Stimulated activated CD8-positive, alpha-beta memory T cell treated with anti-CD3 and anti-CD28 coated beads, Interleukin-2, amount 100 ng/mL, for 1 hour (primary cell): ENCODE results near the gene OR10J4.
"Not testable (repeated sequence)": the region's sequence is repeated elsewhere in the genome, so short reads cannot be mapped to it uniquely, and the experiment has no call there.

Experiments used
- DNase-seq, 2 donors: peaks; one replicate each; pipeline ENCODE4 v3.0.0-alpha.2; 2020; ENCODE audit warnings: low read depth in 2 of 2

Gene OR10J4

DNA sequence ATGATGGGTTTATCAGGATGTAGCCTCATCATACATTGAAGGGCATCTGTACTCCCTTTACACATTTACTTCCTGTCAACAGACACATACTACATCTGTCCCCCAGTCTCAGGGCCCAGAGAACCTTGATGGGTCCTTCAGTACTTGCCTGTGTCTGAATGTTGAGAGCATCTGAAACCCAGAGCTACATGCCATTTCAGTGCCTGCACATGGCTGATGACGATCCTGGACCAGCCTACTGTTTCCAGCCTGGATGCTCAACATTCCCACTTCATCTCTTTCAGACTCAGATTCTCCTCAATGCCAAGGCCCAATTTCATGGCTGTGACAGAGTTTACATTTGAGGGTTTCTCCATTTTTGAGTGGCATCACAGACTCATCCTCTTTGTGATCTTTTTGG lies at the start of gene OR10J4:
Gene OR10J4 (plus strand): TSS at position 301 of the 400 bp plus-strand sequence.
- DNase-seq = no peak

DNA sequence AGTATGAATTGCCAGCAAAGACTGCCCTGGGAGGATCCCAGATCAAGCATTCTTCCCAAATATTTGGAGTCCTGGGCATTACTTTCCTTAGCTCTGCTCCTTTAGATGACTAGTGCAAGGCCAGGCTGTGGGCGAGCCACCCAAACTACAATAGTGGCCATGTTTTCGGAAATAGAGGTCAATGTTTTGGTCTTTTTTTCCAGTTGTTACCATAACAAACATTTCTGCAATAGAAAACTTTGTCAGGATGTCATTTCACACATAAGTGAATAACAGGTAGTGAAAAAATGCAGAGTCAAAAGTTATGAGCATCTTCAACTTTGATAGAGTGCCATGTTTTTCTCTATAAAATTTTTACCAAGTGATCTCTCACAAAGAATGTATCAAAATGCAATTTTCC lies 25.2 kb upstream of the OR10J4 start:
- DNase-seq = no peak

DNA sequence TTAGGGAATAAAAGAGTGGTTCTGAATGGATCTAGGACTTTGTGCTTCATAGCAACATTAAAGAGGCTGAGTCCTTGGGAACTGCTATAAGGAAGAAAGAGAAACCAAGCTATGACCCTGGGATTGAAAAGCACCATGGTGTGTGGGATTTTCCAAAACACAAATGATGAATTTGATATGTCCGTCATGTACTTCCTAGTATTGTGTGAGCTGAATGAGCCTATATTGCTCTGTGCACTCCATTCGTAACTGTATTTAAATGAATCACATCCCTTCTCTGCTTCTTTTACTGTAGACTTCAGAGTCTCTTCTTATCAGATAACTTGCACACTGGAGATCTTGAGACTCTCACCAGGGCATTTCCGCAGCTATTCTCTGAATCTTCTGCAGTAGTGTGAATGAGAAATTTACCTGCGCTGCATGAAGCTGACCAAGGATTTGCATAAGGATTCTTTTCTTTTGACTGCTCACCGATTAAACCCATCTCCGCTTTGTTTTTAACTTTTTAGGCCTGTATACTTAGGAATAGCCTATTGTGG lies 23.1 kb upstream of the OR10J4 start:
- no peak for DNase-seq

DNA sequence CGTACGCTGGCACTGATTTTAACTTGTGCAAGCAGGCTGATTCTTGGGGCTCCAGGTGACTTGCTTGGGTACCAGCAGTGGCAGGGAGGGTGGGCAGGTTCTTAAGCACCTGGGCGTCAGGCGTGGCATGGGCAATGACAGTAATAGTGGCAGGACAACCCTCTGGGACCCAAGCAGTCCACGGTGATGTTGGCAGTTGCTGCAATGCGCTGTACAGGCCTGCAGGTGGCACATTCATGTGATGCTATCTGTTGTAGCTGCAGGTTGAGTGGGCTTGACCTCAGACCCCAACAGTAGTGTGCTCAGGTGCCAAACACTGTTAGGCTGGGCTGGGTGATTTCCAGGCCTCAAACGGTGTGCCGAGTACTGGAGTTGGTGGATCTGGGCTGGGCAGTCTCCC lies 10.2 kb upstream of the OR10J4 start:
- DNase-seq = no peak

DNA sequence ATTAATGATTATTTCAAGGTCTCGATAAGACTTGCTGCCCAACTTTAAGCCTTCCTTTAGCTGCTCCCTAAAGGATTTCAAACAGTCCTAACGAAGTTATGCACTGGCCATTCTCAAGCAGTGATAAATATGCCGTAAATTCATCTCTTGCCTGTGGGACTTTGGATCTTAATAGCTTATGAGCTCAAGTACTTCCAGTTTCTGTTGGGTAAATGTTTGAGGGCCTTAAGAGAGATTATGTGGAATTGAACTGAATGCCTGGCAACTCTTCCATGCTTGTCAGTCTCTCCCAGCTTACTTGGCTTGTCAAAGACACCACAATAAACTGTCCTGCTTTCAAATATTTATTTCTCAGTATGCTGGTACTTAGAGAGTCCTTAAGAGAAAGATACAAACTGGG lies 3.5 kb upstream of the OR10J4 start:
- DNase-seq = no peak

DNA sequence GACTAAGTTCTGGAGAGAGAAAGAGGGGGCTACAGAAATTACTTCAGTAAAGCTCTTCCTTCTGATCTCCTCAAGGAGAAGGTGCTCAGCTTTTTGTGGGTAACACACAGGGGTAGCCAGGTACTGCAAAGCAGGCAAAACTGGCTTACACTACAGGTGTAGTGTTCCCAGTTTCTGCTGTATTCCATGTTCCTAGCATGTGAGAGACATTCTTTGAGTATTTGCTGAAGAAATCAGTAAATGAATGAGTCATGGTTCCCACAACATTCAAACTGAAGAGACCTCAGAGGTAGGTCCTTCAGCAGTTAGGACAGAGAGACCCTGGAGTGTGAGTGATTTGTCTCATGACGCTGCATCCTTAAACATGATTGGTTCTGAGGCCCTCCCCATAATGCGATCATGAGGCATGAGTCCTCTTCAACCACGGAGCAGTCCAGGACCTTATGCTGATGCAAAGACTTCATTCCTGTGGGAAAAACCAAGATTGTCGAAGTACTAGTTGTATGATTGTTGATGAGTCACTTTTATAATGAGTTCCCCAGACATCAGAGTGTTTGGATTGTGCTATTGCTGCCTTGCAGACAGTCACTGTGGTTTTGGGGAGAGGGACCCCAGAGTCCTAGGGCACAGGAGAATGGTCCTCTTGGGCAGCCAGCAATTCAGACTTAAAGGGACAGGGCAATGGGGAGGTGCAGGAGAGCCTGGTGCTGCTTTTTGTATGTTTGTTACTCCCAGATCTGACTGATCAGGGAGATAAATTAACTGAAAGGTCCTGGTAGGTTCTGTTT lies 2.7 kb upstream of the OR10J4 start:
- no peak for DNase-seq

DNA sequence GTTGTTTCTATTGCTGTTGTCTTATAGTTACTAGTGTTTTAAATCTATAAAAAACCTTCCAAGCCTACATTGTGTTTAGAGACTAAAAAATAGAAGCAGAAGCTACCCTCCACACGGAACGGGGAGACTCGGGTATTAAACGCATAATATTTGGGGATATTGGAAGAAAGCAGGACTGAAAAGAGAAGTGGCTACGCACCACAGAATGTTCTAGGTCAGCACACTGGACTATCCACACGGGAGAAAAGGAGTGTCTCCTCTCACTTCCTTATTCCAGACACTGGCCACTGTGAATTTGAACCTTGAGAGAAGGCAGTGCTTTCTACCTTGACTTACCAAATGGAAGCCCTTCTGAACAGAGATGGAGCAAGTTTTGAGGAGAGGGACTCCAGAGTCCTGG lies 1.0 kb upstream of the OR10J4 start:
- no peak for DNase-seq

DNA sequence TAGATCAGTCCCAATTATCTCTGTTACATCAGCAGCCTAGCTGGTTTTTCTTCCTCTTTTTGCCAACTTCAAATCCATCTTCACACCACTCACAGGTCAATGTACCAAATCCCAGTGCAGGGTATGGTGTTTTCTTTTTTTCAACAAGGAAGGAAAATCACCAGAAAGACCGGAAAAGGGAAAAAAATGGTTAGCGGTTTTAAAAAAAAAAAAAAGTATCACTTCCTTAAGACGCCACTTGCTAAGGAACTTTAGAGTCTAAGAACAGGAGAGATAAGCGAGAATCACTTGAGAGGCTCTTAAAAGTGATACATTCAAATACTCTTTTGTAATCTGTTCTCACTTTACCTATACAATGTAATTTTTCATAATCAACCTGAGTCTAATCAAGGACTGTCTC lies 4.5 kb downstream of the OR10J4 start:
- DNase-seq = no peak

DNA sequence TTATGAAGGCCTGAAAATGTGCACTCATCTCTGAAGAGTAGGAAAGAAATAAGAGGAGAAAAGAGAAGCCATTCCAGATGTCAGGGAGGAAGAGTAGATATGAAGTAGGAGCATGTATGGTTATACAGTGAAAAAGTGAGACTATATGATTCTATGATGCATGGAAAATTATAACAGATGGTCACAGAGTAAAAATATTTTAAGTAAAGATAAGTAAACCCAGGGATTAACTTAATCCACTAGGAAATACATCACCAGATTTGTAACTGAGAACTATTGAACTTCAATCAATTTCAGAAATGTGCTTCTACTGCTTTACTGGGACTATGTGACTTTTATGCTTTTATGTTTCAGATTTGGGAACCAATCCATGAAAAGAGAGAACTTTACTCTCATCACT lies 7.4 kb downstream of the OR10J4 start, which contains the start of gene OR10J1:
Gene OR10J1 (plus strand): TSS at position 301 of the 400 bp plus-strand sequence. CDS start 70 bp downstream, at position 371.
- DNase-seq = no peak

DNA sequence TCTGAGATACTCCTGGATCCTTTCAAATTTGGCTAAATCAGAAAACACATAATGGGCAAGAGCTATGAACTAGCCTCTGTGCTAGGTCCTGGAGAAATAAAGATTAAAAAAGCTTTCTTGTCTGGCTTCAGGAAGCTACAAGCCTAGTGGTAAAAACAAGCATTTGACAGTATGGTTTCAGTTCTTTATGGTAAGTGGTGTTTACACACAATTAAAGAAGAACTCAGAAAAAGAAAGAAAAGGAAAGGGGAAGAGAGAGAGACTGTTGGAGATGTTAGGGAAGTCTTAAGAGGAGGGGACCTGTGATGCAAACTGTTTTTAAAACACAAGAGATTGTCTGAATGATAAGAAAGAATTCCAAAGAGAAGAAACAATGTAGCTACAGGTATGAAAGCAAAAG lies 9.4 kb downstream of the OR10J4 start:
- no peak for DNase-seq

DNA sequence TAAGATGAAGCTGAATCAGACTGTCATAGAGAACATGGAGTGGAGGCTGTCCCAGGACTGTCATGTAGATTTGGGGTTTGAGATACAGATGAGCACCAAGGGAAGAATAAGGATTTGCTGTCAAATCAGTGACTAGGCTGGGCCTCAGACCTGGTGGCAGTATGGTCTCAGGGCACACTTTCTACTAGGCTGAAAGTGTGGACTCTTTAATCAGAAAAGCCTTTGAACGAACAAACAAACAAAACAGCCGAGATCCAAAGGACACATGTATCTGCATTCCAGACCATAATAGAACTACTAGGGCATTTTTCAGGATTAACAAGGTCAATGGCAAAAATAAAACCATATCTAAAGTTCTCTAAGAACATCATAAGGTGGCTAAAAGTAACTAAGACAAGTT lies 10.4 kb downstream of the OR10J4 start:
- no peak for DNase-seq

DNA sequence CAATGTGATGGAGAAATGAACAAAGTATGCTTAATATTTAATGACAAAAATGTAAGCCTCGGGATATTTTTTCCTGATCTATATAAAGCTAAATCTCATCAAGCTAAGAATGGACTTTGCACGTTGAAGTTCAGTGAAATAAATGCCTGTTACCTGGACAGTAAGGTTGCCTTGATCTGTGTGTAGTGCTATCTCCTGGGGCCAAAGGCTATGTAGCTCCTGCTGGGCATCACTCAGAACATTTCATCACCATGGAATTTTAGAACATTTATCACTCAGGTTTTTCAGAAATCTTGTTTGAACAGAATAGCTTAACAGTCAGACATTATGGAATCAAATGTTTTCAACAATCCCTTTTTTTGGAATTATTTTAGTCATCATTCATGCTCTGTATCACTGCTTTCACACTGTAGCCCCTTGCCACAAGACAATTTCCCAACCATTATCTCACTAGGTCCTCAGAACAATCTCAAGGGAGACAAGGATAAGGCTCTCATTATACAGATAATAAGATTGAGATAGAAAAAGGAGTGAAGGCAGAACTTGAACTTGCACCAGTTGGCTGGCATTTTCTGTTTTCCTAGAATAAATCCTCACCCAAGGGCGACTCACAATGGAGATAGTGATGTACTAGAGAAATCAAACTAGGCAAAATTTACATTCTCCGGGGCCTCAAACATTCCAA lies 11.2 kb downstream of the OR10J4 start:
- DNase-seq = no peak

DNA sequence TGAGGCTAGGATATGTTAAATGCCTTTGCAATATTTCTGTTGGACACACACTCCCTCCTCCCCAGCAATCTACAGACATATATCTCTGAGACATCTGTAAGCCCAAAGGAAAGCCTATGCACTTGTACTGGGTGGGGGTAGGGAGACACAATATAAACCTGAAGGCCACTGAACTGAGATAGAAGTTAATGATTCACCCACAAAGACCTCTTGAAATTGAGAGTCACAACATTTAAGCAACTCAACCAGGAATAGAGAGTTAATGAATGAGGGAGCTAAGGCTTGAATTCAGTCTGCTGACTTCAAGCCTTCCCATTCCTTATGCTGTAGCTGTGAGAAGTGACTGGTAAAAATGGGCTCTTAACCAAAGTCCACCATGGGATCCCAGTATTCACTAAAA lies 12.5 kb downstream of the OR10J4 start:
- no peak for DNase-seq

DNA sequence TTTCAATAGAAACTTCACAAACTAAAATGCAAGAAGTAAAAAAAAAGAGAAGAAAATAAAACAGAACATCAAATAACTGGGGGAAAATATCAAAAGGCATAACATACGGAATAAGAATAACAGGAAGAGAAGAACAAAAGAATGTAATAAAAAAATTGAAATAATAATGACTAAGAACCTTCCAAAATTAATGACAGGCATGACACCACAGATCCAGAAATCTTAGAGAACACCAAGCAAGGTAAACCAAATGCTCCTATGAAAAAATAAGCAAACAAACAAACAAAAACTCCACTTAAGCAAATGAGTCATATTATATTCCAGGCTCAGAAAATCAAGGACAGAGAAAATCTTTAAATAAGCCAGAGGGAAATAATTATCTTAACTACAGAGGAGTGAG lies 16.2 kb downstream of the OR10J4 start:
- DNase-seq = no peak

DNA sequence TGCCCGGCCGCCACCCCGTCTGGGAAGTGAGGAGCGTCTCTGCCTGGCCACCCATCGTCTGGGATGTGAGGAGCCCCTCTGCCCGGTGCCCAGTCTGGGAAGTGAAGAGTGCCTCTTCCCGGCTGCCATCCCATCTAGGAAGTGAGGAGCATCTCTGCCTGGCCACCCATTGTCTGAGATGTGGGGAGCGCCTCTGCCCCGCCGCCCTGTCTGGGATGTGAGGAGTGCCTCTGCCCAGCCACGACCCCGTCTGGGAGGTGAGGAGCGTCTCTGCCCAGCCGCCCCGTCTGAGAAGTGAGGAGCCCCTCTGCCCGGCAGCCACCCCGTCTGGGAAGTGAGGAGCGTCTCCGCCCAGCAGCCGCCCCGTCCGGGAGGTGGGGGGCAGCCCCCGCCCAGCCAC lies 17.6 kb downstream of the OR10J4 start:
- DNase-seq = not testable (repeated sequence)

DNA sequence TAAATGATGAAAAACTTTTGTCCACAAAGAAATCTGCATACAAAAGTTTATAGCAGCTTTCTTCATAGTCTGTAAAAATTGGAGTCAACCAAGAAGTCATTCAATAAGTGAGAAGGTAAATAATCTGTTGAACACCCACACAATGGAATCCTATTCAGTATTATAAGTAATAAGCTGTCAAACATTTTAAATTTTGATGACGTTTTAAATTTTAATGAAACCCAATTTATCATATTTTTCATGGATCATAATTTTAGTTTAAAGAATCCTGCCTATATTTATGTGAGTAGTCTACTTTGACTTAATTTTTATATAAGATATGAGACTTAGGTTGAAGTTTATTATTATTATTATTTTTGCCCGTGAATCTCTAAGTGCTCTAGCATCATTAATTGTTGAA lies 27.5 kb downstream of the OR10J4 start:
- no peak for DNase-seq

DNA sequence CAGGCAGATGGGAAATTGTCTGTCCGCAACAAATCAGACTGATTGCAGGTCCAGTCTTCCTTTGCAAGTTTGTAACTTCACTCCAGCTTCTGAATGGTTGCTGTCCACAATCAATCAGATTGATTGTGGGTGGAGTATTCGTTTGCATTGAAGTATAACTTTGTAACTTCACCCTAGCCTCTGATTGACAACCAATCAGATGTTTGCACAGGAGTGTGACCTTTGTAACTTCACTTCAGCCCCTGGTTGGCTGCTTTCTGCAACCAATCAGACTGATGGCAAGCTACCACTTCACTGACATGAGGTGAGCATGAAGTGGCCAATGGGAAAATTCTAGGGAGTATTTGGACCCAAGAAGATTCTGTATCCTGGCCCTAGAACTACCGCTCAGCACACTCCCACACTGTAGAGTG lies 33.2 kb downstream of the OR10J4 start:
- DNase-seq = no peak

DNA sequence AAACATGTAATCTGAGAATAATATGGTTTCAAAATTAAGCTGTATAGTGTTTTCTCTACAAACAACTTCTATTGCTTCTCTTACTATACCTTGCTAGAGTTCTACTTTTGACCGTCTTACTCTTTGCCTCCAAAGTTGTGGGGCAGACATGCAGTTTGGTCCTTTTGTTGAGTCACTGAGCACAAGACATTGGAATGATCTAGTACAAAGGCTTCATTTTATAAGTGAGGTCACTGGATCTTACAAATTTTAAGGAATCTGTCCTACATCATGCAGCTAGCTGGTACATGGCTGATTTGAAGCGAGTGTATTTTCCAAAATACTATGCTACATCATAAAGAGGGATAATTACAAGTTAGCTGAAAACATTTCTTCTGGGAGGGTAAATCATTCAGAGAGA lies 36.3 kb downstream of the OR10J4 start:
- DNase-seq = no peak

DNA sequence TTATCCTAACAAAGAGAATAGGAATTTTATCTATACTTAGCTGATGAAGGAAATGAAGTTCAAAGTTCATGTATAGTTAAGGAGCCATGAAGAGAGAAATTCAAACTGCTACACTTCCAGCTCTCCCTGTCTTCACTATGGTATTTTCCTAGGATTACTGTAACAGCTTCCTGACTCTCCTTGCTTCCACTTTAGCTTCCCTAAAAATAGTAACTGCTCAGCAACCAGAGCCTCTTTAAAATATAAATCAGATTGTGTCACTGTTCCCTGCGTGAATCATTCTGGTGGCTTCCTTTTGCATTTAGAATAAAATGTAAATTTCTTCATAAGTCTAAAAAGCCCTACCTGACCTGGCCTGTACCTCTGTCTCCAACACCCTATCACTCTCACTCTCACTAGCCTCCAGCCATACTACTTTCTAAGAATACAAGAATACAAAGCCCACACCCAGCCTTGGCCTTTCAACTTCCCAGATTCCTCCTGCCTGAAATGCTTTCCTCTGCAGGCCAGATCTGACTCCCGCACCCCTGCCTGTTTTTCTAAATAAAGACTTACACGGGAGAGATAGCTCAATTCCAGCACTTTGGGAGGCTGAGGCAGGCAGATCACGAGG lies 38.0 kb downstream of the OR10J4 start:
- DNase-seq = no peak

DNA sequence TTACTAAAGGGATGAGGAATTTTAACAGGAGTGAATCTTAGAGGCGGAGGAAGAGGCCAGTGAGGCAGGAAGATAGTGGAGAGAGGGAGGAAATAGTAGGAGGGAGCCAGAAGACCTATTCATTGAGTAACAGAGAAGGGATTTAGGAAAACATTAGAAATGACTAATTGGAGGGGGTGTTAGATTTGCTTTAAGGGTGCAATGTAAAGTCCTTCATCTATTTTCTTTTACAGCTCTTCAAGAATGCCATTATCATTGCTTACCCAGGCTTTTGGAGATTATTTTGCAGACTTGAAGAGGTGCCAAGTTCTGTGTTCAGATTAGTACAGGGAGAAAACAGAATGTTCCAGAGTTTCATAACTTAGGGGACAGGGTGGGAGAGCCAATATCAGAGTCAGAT lies 41.3 kb downstream of the OR10J4 start:
- DNase-seq = no peak

DNA sequence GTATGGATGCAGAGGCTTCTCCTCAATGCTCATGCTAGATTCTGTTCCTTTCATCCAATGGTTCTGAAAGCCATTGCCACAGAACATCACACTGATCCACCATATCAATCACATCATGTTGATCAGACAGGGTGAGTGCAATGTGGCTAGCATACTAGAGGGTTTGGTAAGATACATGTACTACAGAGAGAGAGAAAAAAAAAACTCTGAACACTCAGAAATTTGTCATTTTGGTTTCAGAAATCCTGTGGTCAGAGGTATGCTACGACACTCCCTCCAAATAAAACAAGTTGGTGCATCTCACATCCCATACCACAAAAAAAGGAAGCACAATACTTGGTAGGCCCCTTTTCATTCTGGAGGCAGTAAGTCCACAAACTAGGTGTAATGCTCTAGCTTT lies 42.9 kb downstream of the OR10J4 start:
- no peak for DNase-seq
